ENCODE measurements around the gene SMG6. TPM values are rescaled to one million over a fixed set of nuclear protein-coding genes. Genes with fewer than 3 reads are reported as not detected.

SMG6 gene
- total and polyA plus RNA-seq, 2 of the 13 experiments (the other 11 are each of a cell fraction or from before 2014, with no cell fraction given): 4.6 to 14.6 TPM

GRCh38 chr17:2084766-2085647 lies 218.6 kb downstream of the SMG6 start (continued):
- TF ChIP-seq, protein P1, sequence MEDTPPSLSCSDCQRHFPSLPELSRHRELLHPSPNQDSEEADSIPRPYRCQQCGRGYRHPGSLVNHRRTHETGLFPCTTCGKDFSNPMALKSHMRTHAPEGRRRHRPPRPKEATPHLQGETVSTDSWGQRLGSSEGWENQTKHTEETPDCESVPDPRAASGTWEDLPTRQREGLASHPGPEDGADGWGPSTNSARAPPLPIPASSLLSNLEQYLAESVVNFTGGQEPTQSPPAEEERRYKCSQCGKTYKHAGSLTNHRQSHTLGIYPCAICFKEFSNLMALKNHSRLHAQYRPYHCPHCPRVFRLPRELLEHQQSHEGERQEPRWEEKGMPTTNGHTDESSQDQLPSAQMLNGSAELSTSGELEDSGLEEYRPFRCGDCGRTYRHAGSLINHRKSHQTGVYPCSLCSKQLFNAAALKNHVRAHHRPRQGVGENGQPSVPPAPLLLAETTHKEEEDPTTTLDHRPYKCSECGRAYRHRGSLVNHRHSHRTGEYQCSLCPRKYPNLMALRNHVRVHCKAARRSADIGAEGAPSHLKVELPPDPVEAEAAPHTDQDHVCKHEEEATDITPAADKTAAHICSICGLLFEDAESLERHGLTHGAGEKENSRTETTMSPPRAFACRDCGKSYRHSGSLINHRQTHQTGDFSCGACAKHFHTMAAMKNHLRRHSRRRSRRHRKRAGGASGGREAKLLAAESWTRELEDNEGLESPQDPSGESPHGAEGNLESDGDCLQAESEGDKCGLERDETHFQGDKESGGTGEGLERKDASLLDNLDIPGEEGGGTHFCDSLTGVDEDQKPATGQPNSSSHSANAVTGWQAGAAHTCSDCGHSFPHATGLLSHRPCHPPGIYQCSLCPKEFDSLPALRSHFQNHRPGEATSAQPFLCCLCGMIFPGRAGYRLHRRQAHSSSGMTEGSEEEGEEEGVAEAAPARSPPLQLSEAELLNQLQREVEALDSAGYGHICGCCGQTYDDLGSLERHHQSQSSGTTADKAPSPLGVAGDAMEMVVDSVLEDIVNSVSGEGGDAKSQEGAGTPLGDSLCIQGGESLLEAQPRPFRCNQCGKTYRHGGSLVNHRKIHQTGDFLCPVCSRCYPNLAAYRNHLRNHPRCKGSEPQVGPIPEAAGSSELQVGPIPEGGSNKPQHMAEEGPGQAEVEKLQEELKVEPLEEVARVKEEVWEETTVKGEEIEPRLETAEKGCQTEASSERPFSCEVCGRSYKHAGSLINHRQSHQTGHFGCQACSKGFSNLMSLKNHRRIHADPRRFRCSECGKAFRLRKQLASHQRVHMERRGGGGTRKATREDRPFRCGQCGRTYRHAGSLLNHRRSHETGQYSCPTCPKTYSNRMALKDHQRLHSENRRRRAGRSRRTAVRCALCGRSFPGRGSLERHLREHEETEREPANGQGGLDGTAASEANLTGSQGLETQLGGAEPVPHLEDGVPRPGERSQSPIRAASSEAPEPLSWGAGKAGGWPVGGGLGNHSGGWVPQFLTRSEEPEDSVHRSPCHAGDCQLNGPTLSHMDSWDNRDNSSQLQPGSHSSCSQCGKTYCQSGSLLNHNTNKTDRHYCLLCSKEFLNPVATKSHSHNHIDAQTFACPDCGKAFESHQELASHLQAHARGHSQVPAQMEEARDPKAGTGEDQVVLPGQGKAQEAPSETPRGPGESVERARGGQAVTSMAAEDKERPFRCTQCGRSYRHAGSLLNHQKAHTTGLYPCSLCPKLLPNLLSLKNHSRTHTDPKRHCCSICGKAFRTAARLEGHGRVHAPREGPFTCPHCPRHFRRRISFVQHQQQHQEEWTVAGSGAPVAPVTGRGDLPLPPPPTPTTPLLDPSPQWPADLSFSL (CRISPR knock-in tag; IDR thresholded peaks at IDR 0.05): peak; percentile 80
- TF ChIP-seq, protein P2, sequence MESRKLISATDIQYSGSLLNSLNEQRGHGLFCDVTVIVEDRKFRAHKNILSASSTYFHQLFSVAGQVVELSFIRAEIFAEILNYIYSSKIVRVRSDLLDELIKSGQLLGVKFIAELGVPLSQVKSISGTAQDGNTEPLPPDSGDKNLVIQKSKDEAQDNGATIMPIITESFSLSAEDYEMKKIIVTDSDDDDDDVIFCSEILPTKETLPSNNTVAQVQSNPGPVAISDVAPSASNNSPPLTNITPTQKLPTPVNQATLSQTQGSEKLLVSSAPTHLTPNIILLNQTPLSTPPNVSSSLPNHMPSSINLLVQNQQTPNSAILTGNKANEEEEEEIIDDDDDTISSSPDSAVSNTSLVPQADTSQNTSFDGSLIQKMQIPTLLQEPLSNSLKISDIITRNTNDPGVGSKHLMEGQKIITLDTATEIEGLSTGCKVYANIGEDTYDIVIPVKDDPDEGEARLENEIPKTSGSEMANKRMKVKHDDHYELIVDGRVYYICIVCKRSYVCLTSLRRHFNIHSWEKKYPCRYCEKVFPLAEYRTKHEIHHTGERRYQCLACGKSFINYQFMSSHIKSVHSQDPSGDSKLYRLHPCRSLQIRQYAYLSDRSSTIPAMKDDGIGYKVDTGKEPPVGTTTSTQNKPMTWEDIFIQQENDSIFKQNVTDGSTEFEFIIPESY (CRISPR knock-in tag; IDR thresholded peaks at IDR 0.05): peak; percentile 98

Data from HepG2 (cell line).